ENCODE data around the gene ARHGAP45.

Gene ARHGAP45

GRCh38 chr19:1027650-1028061 lies 39.3 kb upstream of the ARHGAP45 start:
- DNase-seq = no peak
- Mint-ChIP-seq H3K27ac (peak overlapping the region; percentile 91), H3K4me1 (ENCODE audit: low read depth) (peaks cover 35% of the 10 kb centered on the region), H3K9me3 (no peaks in the 10 kb centered on the region), H3K4me3 (peak overlapping the region; percentile 89), H3K36me3 (ENCODE audit: low read depth) (peaks cover 30% of the 10 kb centered on the region), H3K27me3 (no peaks in the 10 kb centered on the region)

- Mint-ChIP-seq H3K36me3 (ENCODE audit: low read depth) (peaks cover 37% of the 10 kb centered on the region), H3K4me1 (ENCODE audit: low read depth) (peaks cover 37% of the 10 kb centered on the region), H3K27me3 (no peaks in the 10 kb centered on the region), H3K27ac (peak overlapping the region; percentile 81), H3K4me3 (peak overlapping the region; percentile 89), H3K9me3 (no peaks in the 10 kb centered on the region)
- DNase-seq = peak; percentile 69
Measured at GRCh38 chr19:1028062-1028926, 38.7 kb upstream of the ARHGAP45 start.

GRCh38 chr19:1032264-1032867 lies 34.6 kb upstream of the ARHGAP45 start:
- Mint-ChIP-seq H3K4me1 (ENCODE audit: low read depth) (peaks cover 33% of the 10 kb centered on the region), H3K4me3 (no peak overlapping the region), H3K27me3 (no peaks in the 10 kb centered on the region), H3K27ac (peak overlapping the region; percentile 33), H3K36me3 (ENCODE audit: low read depth) (peaks cover 48% of the 10 kb centered on the region), H3K9me3 (no peaks in the 10 kb centered on the region)
- no peak for DNase-seq

- Mint-ChIP-seq H3K9me3 (no peaks in the 10 kb centered on the region), H3K27ac (no peak overlapping the region), H3K4me3 (no peak overlapping the region), H3K27me3 (no peaks in the 10 kb centered on the region), H3K36me3 (ENCODE audit: low read depth) (peaks cover 54% of the 10 kb centered on the region), H3K4me1 (ENCODE audit: low read depth) (peaks cover 49% of the 10 kb centered on the region)
- DNase-seq = no peak
Measured at GRCh38 chr19:1035998-1036621, 30.9 kb upstream of the ARHGAP45 start.

- peaks cover 44% of the 10 kb centered on the region for H3K36me3 Mint-ChIP-seq (ENCODE audit: low read depth)
- H3K4me1 Mint-ChIP-seq (ENCODE audit: low read depth) = peaks cover 53% of the 10 kb centered on the region
- DNase-seq = no peak
- peak overlapping the region; percentile 51 for H3K4me3 Mint-ChIP-seq
- H3K27me3 Mint-ChIP-seq = no peaks in the 10 kb centered on the region
- H3K27ac Mint-ChIP-seq = peak overlapping the region; percentile 88
- no peaks in the 10 kb centered on the region for H3K9me3 Mint-ChIP-seq
Measured at GRCh38 chr19:1037621-1038064, 29.3 kb upstream of the ARHGAP45 start.

- Mint-ChIP-seq H3K4me1 (ENCODE audit: low read depth) (peaks cover 49% of the 10 kb centered on the region), H3K9me3 (no peaks in the 10 kb centered on the region)
- DNase-seq = no peak
Measured at GRCh38 chr19:1038978-1039645, 27.9 kb upstream of the ARHGAP45 start.

GRCh38 chr19:1039646-1040475 lies 27.1 kb upstream of the ARHGAP45 start, which contains the start of gene ABCA7:
TSS of gene ABCA7 (plus strand) at chr19:1040107. CDS start at chr19:1041362, 1,255 bp downstream.
- no peaks in the 10 kb centered on the region for H3K9me3 Mint-ChIP-seq
- DNase-seq = peak; percentile 100
- peaks cover 38% of the 10 kb centered on the region for H3K36me3 Mint-ChIP-seq (ENCODE audit: low read depth)
- H3K27ac Mint-ChIP-seq = peak within 1 kb of the TSS; percentile 88
- H3K4me3 Mint-ChIP-seq = peak within 1 kb of the TSS; percentile 85
- no peaks in the 10 kb centered on the region for H3K27me3 Mint-ChIP-seq
- peaks cover 49% of the 10 kb centered on the region for H3K4me1 Mint-ChIP-seq (ENCODE audit: low read depth)

More at GRCh38 chr19:1038978-1039645, 27.9 kb upstream of the ARHGAP45 start:
- peak overlapping the region; percentile 88 for H3K27ac Mint-ChIP-seq
- peaks cover 36% of the 10 kb centered on the region for H3K36me3 Mint-ChIP-seq (ENCODE audit: low read depth)
- no peaks in the 10 kb centered on the region for H3K27me3 Mint-ChIP-seq
- H3K4me3 Mint-ChIP-seq = peak overlapping the region; percentile 51

- Mint-ChIP-seq H3K27ac (peak overlapping the region; percentile 88), H3K36me3 (ENCODE audit: low read depth) (peaks cover 36% of the 10 kb centered on the region), H3K27me3 (no peaks in the 10 kb centered on the region), H3K4me3 (peak overlapping the region; percentile 85), H3K4me1 (ENCODE audit: low read depth) (peaks cover 48% of the 10 kb centered on the region), H3K9me3 (no peaks in the 10 kb centered on the region)
- peak; percentile 91 for DNase-seq
Measured at GRCh38 chr19:1040476-1041271, 26.3 kb upstream of the ARHGAP45 start.

GRCh38 chr19:1041272-1041834 lies 25.6 kb upstream of the ARHGAP45 start:
- no peaks in the 10 kb centered on the region for H3K9me3 Mint-ChIP-seq
- DNase-seq = no peak
- H3K27me3 Mint-ChIP-seq = no peaks in the 10 kb centered on the region
- peaks cover 48% of the 10 kb centered on the region for H3K4me1 Mint-ChIP-seq (ENCODE audit: low read depth)
- peak overlapping the region; percentile 85 for H3K4me3 Mint-ChIP-seq
- peaks cover 30% of the 10 kb centered on the region for H3K36me3 Mint-ChIP-seq (ENCODE audit: low read depth)
- peak overlapping the region; percentile 88 for H3K27ac Mint-ChIP-seq

- Mint-ChIP-seq H3K4me1 (ENCODE audit: low read depth) (peaks cover 48% of the 10 kb centered on the region), H3K27ac (no peak overlapping the region), H3K4me3 (no peak overlapping the region), H3K9me3 (no peaks in the 10 kb centered on the region), H3K36me3 (ENCODE audit: low read depth) (peaks cover 27% of the 10 kb centered on the region), H3K27me3 (no peaks in the 10 kb centered on the region)
- no peak for DNase-seq
Measured at GRCh38 chr19:1041835-1042685, 24.9 kb upstream of the ARHGAP45 start.

- Mint-ChIP-seq H3K4me3 (no peak overlapping the region), H3K36me3 (ENCODE audit: low read depth) (peaks cover 20% of the 10 kb centered on the region), H3K4me1 (ENCODE audit: low read depth) (peaks cover 42% of the 10 kb centered on the region), H3K9me3 (no peaks in the 10 kb centered on the region), H3K27me3 (no peaks in the 10 kb centered on the region), H3K27ac (no peak overlapping the region)
- no peak for DNase-seq
Measured at GRCh38 chr19:1042689-1043511, 24.1 kb upstream of the ARHGAP45 start.

Data from activated T-cell treated with anti-CD3 and anti-CD28 coated beads, Interleukin-2, amount 50 U/mL, for 24 hours (primary cell).